ENCODE measurements around the gene ATOX1.
"Not testable (repeated sequence)": the region's sequence is repeated elsewhere in the genome, so short reads cannot be mapped to it uniquely, and the experiment has no call there.

ATOX1 gene

GRCh38 chr5:151700296-151700695 lies 58.1 kb downstream of the ATOX1 start:
- Mint-ChIP-seq H3K9me3 (no peaks in the 10 kb centered on the region), H3K27me3 (ENCODE audit: low read depth) (no peaks in the 10 kb centered on the region), H3K36me3 (ENCODE audit: low read depth) (no peaks in the 10 kb centered on the region), H3K4me3 (peak overlapping the region in 1 of 3 experiments; percentile 31), H3K4me1 (peaks cover 75% of the 10 kb centered on the region), H3K27ac (peak overlapping the region; percentile 99 to 100 (median 100))
- TF ChIP-seq CTCF (IDR thresholded peaks at IDR 0.05; ENCODE audit: unreplicated experiment in 3 of 3) = no peak

- no peaks in the 10 kb centered on the region for H3K27me3 Mint-ChIP-seq (ENCODE audit: low read depth)
- H3K27ac Mint-ChIP-seq = peak overlapping the region; percentile 99 to 100 (median 100)
- H3K36me3 Mint-ChIP-seq (ENCODE audit: low read depth) = no peaks in the 10 kb centered on the region
- H3K4me3 Mint-ChIP-seq = peak overlapping the region; percentile 24 to 58 (median 54)
- no peaks in the 10 kb centered on the region for H3K9me3 Mint-ChIP-seq
- H3K4me1 Mint-ChIP-seq = peaks cover 76% of the 10 kb centered on the region
- TF ChIP-seq CTCF (IDR thresholded peaks at IDR 0.05; ENCODE audit: unreplicated experiment in 3 of 3) = no peak
Observed at GRCh38 chr5:151699071-151699901, 59.1 kb downstream of the ATOX1 start.

DNA sequence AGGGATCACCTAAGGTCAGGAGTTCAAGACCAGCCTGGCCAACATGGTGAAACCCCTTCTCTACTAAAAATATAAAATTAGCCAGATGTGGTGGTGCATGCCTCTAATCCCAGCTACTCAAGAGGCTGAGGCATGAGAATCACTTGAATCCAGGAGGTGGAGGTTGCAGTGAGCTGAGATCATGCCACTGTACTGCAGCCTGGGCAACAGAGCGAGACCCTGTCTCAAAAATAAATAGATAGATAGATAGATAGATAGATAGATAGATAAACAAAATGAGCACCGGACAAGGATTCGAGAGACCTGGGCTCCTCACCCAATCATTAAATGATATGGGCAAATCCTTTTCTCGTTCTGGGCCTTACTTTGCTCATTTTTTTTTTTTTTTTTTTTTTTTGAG lies 60.4 kb downstream of the ATOX1 start:
- H3K4me3 Mint-ChIP-seq; H3K36me3 Mint-ChIP-seq (ENCODE audit: low read depth): not testable (repeated sequence)
- H3K27ac Mint-ChIP-seq = peak overlapping the region; percentile 99 to 100 (median 100)

DNA sequence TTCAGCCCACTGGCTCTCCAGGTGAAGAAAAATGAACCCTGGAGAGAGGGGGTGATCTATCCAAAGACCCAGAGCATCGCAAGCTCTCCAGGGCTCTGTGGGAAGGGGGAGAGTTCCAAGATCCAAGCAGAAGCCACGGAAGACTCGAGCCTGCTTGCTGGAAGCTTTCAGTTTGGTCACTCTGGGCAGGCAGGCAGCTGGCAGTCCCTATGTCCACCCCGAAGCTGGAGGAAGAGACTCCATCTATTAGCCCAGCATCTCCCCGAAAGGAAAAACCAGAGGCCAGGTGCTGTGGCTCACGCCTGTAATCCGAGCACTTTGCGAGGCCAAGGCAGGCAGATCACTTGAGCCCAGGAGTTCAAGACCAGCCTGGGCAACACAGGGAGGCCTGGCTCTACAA lies 61.0 kb downstream of the ATOX1 start:
- TF ChIP-seq CTCF (IDR thresholded peaks at IDR 0.05; ENCODE audit: unreplicated experiment in 3 of 3) = no peak
- Mint-ChIP-seq H3K9me3 (no peaks in the 10 kb centered on the region), H3K27me3 (ENCODE audit: low read depth) (no peaks in the 10 kb centered on the region), H3K36me3 (ENCODE audit: low read depth) (no peaks in the 10 kb centered on the region), H3K27ac (peak overlapping the region; percentile 99 to 100 (median 100)), H3K4me3 (peak overlapping the region in 1 of 3 experiments; percentile 45), H3K4me1 (peaks cover 71% of the 10 kb centered on the region)

More for the DNA sequence above, 60.4 kb downstream of the ATOX1 start:
- not testable (repeated sequence) for H3K27me3 Mint-ChIP-seq (ENCODE audit: low read depth); H3K9me3 Mint-ChIP-seq
- H3K4me1 Mint-ChIP-seq = peaks cover 74% of the 10 kb centered on the region

GRCh38 chr5:151696470-151697061 lies 61.9 kb downstream of the ATOX1 start:
- Mint-ChIP-seq H3K27me3 (ENCODE audit: low read depth) (no peaks in the 10 kb centered on the region), H3K4me1 (peaks cover 71% of the 10 kb centered on the region), H3K27ac (peak overlapping the region; percentile 99 to 100 (median 100)), H3K36me3 (ENCODE audit: low read depth) (no peaks in the 10 kb centered on the region), H3K9me3 (no peaks in the 10 kb centered on the region), H3K4me3 (peak overlapping the region; percentile 55 to 73 (median 72))
- TF ChIP-seq CTCF (IDR thresholded peaks at IDR 0.05; ENCODE audit: unreplicated experiment in 3 of 3) = no peak

GRCh38 chr5:151695464-151695863 lies 63.0 kb downstream of the ATOX1 start:
- Mint-ChIP-seq H3K27me3 (ENCODE audit: low read depth) (no peaks in the 10 kb centered on the region), H3K4me3 (no peak overlapping the region), H3K36me3 (ENCODE audit: low read depth) (no peaks in the 10 kb centered on the region), H3K9me3 (no peaks in the 10 kb centered on the region), H3K4me1 (peaks cover 66% of the 10 kb centered on the region), H3K27ac (peak overlapping the region; percentile 99 to 100 (median 100))
- no peak for TF ChIP-seq CTCF (IDR thresholded peaks at IDR 0.05; ENCODE audit: unreplicated experiment in 3 of 3)

Data from nephron (organoid).